Measurements from ENCODE around the gene TFIP11. TPM values are rescaled to one million over a fixed set of nuclear protein-coding genes. Genes with fewer than 3 reads are reported as not detected.

TFIP11 gene
- total and polyA plus RNA-seq, 2 of the 13 experiments (the other 11 are each of a cell fraction or from before 2014, with no cell fraction given): 15.4 to 22.8 TPM

- TF ChIP-seq TMF1 (CRISPR knock-in tag; IDR thresholded peaks at IDR 0.05; ENCODE audit: low read depth) (no peak), ARID3A (IDR thresholded peaks at IDR 0.05; ENCODE audit: low read depth, low read length) (0 out of 2 replicates have a peak, but pooled peaks have one; percentile 21), ZNF530 (CRISPR knock-in tag; IDR thresholded peaks at IDR 0.05; ENCODE audit: low read depth) (no peak), TGIF2 (CRISPR knock-in tag; IDR thresholded peaks at IDR 0.05) (peak; percentile 50; the same call in 1 of the 2 replicates), ZNF343 (CRISPR knock-in tag; IDR thresholded peaks at IDR 0.05) (peak; percentile 42; the same call in 1 of the 2 replicates), GMEB1 (CRISPR knock-in tag; IDR thresholded peaks at IDR 0.05; ENCODE audit: borderline replicate concordance) (peak; percentile 93), GLI4 (CRISPR knock-in tag; IDR thresholded peaks at IDR 0.05; ENCODE audit: borderline replicate concordance) (peak; percentile 74; the same call in 1 of the 2 replicates), YEATS2 (CRISPR knock-in tag; IDR thresholded peaks at IDR 0.05; ENCODE audit: borderline replicate concordance) (peak; percentile 98), TFDP1 (CRISPR knock-in tag; IDR thresholded peaks at IDR 0.05; ENCODE audit: borderline replicate concordance) (peak; percentile 43; the same call in 1 of the 2 replicates), HNF4A (CRISPR knock-in tag; IDR thresholded peaks at IDR 0.05) (peak; percentile 53), PHF20 (CRISPR knock-in tag; IDR thresholded peaks at IDR 0.05) (peak; percentile 100), ZBTB40 (IDR thresholded peaks at IDR 0.05) (peak; percentile 81), ZBTB40 (CRISPR knock-in tag; IDR thresholded peaks at IDR 0.05) (peak; percentile 73)
These were observed at the start of gene TFIP11 (continued) for GRCh38 chr22:26512149-26512793.

Data from HepG2 (cell line).